GM19351 (cell line): ENCODE measurements around the gene C11orf68.
A peak's percentile ranks its signal among the peaks of the same experiment; 100 is the strongest.

Experiments used
- ATAC-seq: cut with Tn5 transposase; IDR thresholded peaks from one replicate; pipeline ENCODE4 v1.9.1; 2021; ENCODE audit warnings: mild to moderate bottlenecking, moderate library complexity; ENCODE audit not compliant: unreplicated experiment

C11orf68 gene

GRCh38 chr11:65891219-65892136 is 27.4 kb downstream of the C11orf68 start:
- no peak for ATAC-seq

GRCh38 chr11:65890324-65891218 is 28.3 kb downstream of the C11orf68 start, which contains the start of gene CCDC85B:
Gene CCDC85B, plus strand, starts transcription at chr11:65890673. Its CDS starts 111 bp downstream, at chr11:65890784.
- ATAC-seq = no peak

GRCh38 chr11:65888163-65888814 is 30.6 kb downstream of the C11orf68 start, which contains the start of gene FIBP:
Gene FIBP, minus strand, starts transcription at chr11:65888471. Its CDS starts 53 bp downstream, at chr11:65888418.
- ATAC-seq = peak; percentile 40

GRCh38 chr11:65887723-65888162 is 31.1 kb downstream of the C11orf68 start:
- no peak for ATAC-seq

DNA sequence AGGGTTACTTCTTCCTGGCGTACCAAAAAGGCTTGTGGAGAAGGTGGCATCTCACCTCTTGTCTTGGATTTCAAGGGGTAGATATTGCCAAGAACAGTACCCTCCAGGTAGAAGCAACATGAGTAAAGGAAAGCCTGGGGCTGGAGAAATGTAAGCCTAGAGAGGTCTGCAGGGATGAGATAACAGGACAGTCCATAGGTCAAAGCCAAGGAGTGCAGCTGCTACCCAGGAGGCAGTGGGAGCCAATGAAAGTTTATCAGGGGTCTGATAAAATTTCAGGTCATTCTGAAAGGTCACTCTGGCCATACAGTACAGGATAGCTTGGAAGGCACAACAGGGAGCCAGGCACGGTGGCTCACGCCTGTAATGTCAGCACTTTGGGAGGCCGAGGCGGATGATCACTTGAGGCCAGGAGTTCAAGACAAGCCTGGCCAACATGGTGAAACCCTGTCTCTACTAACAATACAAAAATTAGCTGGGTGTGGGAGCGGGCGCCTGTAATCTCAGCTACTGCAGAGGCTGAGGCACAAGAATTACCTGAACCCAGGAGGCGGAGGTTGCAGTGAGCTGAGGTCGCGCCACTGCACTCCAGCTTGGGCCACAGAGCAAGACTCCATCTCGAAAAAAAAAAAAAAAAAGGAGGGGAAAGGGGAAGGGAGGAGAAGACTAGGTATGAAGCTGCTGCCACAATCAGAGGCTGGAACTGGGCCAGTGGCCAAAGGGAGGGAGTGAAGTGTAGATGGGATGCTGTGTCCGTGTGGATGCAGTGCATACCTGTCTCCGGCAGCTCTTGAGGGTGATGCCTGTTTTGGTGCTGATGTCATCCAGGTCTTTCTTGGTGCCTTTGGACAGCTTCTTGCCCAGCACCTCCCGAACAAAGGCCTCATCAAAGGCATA is 31.8 kb downstream of the C11orf68 start:
- no peak for ATAC-seq

DNA sequence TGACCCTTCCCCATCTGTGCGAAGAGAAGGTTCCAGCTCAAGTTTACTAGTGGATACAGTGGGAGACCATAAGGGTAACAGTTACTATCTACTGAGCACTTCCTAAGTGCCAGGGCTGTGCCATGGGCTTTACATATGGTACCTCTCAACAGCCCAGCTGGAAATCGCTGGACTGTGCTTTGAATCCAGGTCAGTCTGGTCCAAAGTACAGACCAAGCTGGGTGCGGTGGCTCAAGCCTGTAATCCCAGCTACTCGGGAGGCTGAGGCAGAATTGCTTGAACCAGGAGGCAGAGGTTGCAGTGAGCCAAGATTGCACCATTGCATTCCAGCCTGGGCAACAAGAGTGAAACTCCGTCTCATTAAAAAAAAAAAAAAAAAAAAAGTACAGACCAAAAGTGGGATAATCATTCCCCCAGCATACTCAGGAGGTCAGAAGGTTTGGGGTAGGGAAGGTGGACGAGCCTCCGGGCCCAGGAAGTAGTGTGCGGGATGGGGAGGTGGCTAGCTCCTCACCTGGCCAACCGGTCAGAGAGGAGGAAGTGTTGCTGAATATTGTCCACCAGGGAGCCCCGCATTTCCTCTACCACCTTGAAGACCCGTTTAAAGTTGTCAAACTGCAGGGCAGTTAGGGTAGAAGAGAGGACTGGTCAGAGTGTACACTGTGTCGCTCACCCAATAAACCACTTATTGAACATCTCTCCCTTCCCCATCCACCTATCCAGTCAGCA is 32.9 kb downstream of the C11orf68 start:
- no peak for ATAC-seq

DNA sequence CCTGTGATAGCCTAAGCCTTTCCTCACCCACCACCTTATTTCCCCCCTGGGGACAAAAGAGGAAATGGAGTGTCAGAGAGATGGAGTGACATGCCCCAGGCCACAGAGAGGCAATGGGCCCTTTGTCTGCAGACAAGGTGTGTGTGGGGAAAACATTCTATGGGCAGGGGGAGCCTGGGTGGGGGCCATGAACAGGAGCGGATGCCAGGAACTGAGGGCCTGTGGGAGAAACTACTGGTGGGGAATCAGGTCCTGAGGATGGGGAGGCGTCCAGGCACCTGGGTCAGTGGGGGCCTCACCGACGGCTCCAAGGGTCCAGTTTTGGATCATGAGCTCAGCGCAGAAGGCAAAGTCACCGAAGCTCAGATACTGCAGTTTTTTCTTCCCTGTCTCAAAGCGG is 33.6 kb downstream of the C11orf68 start:
- ATAC-seq = no peak

GRCh38 chr11:65884716-65885092 is 34.2 kb downstream of the C11orf68 start:
- ATAC-seq = no peak

- ATAC-seq = no peak
Observed at GRCh38 chr11:65883786-65884715, 34.8 kb downstream of the C11orf68 start.

DNA sequence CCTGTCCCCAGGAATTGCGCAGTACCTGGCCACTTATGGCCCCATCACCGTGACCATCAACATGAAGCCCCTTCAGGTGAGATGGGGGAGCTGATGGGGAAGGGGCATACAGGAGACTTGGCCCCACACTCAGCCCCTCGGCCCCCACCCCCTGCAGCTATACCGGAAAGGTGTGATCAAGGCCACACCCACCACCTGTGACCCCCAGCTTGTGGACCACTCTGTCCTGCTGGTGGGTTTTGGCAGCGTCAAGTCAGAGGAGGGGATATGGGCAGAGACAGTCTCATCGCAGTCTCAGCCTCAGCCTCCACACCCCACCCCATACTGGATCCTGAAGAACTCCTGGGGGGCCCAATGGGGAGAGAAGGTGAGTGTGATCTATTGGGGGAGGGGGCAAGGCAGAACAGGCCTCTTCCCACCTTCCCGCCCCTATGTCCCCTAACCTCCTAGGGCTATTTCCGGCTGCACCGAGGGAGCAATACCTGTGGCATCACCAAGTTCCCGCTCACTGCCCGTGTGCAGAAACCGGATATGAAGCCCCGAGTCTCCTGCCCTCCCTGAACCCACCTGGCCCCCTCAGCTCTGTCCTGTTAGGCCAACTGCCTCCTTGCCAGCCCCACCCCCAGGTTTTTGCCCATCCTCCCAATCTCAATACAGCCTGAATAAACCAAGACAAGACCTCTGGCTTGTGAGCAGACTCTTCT is 35.7 kb downstream of the C11orf68 start:
- ATAC-seq = no peak

GRCh38 chr11:65882120-65883057 is 36.5 kb downstream of the C11orf68 start:
- no peak for ATAC-seq

DNA sequence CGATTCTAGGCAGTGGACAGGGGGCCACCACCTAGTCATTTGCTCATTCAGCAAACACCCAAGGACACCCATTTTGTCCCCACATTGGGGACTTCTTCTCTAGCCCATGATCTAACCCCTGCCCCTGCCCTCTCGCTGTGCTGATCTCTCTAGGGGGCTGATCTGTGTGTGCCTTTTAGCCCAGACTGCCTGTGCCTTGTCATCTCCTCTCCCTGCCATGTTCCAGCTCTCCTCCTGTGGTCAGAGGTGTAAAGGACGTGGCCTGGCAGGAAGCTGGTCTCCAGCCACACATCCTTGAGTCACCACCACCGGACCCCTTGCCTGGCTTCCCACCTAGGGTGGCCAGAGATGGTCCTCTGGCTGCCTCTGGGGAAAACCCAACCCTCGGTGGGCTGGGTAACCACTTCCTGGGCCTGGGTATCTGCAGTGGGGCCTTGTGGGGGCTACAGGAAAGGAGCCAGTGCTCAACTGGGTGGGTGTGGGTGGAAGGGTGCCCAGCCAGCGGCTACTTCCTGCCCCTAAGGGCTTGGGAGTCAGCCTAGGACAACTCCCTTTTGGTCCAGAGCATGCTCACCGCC is 37.9 kb downstream of the C11orf68 start:
- ATAC-seq = no peak

- no peak for ATAC-seq
Observed at GRCh38 chr11:65880027-65880426, 38.8 kb downstream of the C11orf68 start.

GRCh38 chr11:65879617-65880016 is 39.2 kb downstream of the C11orf68 start, which contains the start of gene CTSW:
Gene CTSW, plus strand, starts transcription at chr11:65879837. Its CDS starts 18 bp downstream, at chr11:65879855.
- ATAC-seq = no peak

GRCh38 chr11:65873318-65874156 is 45.3 kb downstream of the C11orf68 start:
- peak; percentile 81 for ATAC-seq
